HG03135 (cell line): Measurements from ENCODE around the gene INPP5F.

ENCODE experiments used
- ATAC-seq: cut with Tn5 transposase; IDR thresholded peaks from one replicate; pipeline ENCODE4 v1.9.1; 2021; ENCODE audit warnings: mild to moderate bottlenecking, moderate library complexity; ENCODE audit not compliant: unreplicated experiment

The INPP5F gene, protein sequence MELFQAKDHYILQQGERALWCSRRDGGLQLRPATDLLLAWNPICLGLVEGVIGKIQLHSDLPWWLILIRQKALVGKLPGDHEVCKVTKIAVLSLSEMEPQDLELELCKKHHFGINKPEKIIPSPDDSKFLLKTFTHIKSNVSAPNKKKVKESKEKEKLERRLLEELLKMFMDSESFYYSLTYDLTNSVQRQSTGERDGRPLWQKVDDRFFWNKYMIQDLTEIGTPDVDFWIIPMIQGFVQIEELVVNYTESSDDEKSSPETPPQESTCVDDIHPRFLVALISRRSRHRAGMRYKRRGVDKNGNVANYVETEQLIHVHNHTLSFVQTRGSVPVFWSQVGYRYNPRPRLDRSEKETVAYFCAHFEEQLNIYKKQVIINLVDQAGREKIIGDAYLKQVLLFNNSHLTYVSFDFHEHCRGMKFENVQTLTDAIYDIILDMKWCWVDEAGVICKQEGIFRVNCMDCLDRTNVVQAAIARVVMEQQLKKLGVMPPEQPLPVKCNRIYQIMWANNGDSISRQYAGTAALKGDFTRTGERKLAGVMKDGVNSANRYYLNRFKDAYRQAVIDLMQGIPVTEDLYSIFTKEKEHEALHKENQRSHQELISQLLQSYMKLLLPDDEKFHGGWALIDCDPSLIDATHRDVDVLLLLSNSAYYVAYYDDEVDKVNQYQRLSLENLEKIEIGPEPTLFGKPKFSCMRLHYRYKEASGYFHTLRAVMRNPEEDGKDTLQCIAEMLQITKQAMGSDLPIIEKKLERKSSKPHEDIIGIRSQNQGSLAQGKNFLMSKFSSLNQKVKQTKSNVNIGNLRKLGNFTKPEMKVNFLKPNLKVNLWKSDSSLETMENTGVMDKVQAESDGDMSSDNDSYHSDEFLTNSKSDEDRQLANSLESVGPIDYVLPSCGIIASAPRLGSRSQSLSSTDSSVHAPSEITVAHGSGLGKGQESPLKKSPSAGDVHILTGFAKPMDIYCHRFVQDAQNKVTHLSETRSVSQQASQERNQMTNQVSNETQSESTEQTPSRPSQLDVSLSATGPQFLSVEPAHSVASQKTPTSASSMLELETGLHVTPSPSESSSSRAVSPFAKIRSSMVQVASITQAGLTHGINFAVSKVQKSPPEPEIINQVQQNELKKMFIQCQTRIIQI

DNA sequence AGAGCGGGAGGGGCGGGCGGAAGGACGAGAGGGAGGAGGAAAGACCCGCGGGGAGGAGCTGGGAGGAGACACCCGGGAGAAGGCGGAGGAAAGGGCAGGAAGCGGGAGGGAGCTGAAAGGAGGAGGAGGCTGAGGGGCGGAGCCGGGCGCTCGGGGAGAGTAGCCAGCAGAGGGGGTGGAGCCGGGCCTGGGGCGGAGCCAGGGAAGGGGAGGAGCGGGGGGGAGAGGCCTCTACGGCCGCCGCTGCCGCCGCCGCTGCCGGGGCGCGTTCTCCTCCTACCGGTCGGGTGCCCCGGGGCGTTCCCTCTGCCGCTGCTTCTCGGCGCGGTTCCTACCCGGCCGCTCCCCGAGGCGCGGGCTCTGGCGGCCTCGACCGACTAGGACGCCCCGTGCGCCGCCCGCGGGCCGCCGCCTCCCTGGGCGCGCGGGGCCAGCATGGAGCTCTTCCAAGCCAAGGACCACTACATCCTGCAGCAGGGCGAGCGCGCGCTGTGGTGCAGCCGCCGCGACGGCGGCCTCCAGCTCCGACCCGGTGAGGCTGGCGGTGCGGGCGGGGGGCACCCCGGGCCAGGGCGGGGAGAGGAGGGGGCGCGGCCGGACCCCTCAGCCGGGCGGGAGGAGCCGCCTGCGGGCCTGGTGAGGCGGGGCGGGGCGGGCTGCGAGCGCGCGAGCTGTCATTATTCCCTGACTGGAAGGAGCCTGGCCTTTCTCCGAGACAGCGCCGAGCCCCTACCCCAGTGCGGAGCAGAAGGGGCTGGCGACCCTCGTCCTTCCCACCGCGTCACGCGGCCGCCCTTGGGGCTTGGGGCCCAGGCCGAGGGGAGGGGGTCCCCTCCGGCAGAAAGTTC lies at the start of gene INPP5F:
Gene INPP5F (plus strand): TSS at position 223 of the 848 bp plus-strand sequence. CDS start 213 bp downstream, at position 436.
- peak; percentile 90 for ATAC-seq

DNA sequence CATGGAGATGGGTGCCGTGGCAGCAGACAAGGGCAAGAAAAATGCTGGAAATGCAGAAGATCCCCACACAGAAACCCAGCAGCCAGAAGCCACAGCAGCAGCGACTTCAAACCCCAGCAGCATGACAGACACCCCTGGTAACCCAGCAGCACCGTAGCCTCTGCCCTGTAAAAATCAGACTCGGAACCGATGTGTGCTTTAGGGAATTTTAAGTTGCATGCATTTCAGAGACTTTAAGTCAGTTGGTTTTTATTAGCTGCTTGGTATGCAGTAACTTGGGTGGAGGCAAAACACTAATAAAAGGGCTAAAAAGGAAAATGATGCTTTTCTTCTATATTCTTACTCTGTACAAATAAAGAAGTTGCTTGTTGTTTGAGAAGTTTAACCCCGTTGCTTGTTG lies 48.7 kb upstream of the INPP5F start:
- ATAC-seq: no peak

DNA sequence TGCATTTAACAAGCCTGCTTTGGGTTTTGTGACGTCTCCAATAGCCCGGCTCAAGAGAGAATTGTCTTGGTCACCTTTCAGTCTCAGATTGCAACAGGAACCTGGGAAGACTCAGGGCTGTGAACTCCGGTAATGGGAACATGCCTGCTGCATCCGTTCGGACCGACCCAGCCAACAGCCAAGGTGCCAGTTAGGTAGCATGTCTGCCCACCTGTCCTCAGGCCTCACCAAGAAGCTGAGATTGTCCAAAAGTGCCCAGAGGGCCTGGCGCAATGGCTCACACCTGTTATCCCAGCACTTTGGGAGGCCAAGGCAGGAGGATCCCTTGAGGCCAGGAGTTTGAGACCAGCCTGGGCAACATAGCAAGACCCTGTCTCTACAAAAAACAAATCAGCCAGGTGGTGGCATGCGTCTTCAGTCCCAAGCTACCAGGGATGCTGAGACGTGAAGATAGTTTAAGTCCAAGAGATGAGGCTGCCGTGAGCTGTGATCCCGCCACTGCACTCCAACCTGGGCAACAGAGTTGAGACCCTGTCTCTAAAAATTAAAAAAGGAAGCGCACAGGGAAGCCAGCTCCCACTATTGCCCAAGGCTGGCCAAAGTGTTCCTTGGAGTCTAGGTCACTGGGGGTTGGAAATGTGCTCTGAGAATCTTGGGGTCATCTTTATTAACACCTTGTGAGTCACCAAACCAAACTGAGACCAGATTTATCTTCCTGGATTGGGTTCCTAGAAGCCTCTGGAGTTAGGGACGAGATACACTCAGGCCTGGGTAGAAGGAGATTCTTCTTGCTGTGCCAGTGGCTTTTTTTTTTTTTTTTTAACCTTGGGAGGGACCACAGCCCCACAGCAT lies 47.7 kb upstream of the INPP5F start:
- no peak for ATAC-seq

DNA sequence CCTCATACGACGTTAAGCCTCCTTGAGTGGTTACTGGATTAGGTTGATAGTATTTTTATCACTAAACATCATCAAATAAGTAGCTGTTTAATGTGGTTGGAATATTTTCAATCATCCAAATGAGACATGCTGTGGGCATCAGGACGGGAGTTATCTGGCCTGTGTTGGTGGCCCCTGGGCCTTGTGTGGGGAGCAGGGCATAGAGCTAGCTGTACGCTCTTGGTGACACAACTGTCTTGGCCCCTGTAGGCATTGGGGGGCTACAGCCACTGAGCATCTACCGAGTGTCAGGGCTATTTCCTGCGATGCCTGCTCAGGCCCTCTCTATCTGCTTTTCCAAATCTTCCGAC lies 46.4 kb upstream of the INPP5F start:
- ATAC-seq: no peak

DNA sequence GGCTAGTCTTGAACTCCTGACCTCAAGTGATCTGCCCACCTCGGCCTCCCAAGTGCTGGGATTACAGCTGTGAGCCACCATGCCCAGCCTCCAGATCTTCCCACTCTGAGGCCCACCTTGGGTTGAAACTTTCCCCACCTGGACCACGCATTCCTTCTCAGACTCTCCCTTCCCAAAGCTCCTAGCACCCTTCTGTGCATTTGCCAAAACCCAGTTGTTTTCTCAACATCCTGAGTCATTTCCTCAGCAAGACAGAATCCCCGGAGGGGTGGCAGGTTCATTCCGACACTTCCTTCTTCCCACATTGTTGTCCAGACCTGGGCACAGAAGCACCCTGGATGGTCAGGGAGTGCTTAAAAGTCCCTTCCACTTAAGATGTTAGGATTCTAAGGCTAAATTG lies 45.8 kb upstream of the INPP5F start:
- ATAC-seq: no peak

DNA sequence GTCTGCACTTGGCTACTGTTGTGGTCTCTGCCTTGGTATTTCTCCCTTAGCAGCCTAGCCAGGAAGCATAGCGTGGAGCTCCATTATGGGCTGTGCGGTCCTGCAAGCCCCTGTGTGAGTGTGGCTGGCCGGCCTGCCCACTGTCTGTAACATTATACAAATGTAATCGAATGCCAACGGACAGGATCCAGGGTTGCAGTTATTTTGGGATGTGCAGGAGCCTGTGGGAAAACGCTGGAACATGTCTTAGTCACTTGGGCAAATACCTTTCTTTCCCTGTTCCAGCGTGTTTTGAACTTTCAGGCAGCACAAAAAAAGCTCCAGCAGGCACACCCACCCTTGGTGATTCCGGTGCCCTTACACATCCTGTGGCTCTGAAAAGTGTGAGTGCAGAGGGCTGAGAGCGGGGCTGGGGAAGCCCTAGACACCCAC lies 45.2 kb upstream of the INPP5F start:
- ATAC-seq: no peak

DNA sequence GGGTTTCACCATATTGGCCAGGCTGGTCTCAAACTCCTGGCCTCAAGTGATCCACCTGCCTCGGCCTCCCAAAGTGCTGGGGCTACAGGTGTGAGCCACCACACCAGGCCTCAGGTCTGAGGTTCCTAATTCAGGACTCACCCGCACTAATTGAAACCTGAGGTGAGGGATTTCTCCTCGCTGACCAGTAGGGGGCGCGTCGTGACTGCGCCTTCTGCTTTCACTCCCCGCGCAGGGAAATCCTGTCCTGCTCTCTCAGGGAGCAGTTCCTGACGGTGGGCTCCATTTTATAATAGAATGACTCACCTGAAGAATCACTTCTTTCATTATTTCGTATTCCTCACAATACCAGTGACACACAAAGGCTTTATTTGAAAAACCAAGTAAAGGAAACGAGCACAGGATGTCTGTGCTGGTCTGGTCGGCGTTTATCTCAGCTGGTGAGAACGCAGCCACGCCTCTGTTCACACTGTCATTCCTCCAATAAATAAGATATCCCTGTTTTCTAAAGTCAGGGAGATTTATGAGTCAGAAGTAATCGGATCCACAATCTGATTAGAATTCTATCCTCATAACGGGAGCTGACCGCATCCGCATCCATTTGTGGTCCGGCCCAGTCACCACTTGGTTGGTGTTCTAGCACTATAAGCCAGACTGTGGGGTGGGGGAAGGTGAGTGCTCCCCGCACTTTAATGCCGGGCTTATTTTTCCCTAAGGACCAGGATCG lies 39.2 kb upstream of the INPP5F start:
- peak; percentile 80 for ATAC-seq

DNA sequence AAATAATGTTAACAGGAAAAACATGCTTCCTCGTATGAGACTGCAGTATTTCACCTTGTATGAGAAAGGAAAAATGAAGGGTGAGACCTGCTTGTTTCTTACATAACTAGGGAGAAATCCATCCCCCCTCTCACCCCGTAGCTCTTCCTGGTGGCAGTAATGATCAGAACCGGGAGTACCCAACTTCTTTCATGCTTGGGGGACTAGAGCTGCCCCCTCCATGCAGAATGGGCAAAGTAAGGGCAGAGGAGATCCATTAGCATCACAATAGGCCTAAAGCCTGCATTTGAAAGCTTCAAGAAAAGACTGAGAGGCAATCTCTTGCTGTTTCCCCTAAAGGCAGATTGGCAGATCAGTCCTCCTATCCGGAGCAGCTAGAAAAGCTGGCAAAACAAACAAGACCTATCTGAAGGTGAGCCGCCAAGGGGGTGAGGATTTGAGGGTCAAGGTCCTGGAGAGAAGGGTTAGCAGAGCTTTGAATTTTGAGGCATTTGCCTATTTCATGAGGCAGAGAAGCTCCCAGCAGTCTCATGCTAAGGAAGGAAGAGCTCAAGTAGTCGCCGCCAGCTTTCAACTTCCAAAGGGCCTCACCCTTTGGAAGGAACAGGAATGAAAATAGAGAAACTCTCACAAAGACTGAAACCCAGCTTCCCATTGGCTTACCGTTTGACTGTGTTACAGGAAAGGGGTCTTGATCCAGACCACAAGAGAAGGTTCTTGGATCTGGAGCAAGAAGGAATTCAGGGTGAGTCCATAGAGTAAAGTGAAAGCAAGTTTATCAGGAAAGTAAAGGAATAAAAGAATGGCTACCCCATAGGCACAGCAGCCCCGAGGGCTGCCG lies 38.4 kb upstream of the INPP5F start:
- no peak for ATAC-seq

DNA sequence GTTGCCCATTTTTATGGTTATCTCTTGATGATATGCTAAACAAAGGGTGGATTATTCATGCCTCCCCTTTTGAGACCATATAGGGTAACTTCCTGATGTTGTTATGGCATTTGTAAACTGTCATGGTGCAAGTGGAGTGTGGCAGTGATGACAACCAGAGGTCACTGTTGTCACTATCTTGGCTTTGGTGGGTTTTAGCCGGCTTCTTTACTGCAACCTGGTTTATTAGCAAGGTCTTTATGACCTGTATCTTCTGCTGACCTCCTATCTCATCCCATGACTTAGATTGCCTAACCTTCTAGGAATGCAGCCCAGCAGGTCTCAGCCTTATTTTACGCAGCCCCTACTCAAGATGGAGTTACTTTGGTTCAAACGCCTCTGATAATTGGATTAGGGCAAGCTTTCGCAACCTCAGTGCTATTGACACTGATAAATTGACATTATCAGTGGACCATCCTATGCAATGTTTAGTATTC lies 37.8 kb upstream of the INPP5F start:
- no peak for ATAC-seq

DNA sequence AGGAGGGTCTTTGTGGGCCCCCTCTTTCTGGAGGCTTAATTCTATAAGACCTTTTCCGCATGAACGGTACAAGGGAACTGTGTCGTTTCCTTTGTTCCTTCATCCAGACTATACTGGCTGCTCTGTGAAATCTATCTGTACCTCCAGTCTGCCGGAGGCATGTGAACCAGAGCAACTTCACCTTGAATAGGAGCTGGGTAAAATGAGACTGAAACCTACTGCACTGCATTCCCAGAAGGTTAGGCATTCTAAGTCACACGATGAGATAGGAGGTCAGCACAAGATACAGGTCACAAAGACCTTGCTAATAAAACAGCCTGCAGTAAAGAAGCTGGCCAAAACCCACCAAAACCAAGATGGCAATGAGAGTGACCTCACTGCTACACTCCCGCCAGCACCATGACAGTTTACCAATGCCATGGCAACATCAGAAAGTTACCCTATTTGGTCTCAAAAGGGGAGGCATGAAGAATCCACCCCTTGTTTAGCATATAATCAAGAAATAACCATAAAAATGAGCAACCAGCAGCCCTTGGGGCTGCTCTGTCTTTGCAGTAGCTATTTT lies 36.8 kb upstream of the INPP5F start:
- no peak for ATAC-seq

DNA sequence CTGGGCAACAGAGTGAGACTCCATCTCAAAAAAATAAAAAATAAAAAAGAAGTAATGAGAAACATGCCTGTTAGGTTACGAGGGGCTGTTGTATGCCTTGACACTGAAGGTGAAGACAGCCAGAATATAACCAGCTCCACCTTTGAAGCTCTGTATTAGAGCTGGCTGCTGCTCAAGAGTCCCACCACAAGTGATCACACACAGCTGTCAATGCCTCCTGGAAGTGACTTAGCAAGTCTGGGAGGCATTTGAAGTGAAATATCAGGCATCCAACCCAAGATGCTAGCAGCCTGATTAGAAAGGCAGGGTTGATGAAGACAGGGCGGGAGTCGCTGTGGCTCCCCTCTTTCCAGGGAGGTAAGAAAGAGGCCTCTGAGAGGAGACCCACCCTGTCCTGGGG lies 34.1 kb upstream of the INPP5F start:
- ATAC-seq: no peak

DNA sequence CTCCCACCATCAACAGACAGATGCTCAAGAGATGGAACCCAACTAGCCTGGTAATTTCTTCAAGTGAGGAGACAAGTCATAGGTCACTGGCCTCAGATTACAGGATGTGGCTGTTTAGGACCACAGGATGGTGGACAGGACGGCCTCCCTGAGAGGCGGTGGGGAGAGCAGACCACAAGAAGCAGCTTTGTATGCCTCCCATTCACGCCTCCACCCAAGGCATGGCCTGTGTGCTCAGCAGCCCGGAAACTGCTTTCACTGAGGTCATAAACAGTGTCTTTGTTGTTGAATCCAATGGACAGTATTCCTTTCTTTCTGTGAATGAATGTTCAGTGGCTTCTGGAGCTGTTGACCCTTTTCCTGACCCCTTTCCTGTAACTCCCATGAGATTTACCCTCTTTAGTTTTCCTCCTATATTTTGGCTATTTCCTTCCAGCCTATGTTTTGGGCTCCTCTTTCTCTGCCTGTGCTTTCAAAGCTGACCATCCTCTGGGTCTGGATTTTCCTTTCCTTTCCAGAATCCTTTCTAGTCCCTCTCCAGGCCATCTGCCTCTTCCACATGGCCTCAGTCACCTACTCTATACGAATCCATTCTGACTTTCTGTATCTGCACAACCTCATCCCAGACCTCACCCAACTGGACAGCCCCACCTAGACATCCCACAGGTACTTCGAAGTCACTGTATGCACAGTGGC lies 32.4 kb upstream of the INPP5F start:
- ATAC-seq: no peak

DNA sequence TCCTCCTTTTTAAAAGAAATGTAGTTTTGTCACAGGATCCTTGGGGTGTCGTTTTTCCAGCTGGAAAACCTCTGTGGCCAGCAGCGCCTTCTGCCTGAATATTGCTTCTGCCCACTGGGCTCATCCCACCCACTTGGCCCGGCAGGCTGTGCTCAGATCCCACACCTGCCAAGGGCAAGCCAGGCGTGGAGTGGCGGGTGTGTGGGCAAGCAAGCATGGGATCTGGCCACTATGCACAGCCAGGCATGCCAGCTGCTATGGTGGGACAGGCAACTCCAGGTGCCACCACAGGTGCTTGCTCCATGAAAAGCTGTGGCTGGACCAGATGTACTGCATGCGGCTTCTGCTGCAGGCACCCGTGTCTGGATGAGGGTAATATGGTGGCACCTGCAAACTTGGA lies 31.2 kb upstream of the INPP5F start:
- ATAC-seq: no peak

DNA sequence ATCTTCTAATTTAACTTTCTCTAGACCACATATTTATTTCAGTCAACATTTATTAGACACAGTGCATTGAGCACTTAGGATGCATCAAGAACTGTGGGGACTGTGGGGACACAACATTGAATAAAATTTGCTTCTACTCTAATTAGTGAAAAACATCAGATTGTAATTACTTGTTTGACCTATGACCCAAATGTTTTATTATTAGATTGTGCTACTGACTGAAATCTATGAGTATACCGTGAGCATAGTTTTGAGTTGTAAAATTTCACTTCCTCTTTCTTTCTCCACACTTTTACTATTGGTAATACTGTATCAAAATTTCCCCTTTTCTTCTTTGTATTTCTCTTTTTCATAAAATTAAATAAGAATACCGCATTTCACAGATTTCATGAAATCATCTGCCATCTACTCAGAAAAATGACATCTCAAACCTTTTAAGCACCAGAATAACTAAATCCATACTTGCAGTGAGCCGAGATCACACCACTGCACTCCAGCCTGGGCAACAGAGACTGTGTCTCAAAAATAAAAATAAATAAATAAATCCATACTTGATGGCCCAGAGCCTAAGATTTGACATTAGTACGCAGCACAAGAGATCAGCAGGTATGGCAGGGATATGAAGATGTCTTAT lies 25.4 kb upstream of the INPP5F start:
- peak; percentile 40 for ATAC-seq

DNA sequence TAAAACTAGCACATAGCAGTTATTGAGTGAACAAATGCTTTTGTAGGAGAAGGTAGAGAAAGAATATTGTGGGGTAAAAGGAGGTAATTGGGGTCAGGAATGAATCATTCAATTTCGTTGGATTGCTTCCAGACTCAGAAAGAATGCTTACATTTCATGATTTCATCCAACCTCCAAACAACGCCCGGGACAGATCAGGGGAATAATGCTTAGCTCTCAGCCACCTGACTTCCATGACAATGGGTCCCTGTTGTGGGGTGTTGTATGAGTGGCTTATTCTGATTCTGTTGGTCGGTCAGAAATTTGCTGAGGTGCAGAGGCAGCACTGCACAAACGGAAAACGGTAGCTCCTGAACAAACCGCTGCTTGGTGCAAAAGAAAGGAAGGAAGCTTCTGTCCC lies 24.0 kb upstream of the INPP5F start:
- ATAC-seq: no peak

DNA sequence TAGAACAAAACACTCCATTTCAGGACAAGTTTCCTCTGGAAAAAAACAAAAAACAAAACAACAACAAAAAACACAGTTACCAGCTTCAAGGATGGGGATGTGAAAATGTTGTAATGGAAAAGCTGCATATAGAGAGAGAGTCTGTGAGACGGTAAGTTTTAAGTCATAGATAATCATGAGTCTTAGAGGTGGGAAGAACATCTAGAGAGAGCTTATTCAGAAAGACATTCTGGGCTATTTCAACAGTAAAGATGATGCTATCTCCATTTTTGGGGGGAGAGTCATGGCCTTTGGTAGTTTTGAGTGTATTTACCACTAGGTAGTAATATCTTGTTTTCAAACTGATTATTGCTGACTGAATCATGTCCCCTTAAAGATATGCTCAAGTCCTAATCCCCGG lies 23.3 kb upstream of the INPP5F start:
- no peak for ATAC-seq
